Right cardiac atrium (tissue), 5 donors: ENCODE measurements around the gene ZNF80. TPM values are rescaled to one million over a fixed set of nuclear protein-coding genes. Genes with fewer than 3 reads are reported as not detected.

Experiments
- ATAC-seq, 2 donors: fragments of 200-7000 bp; cut with Tn5 transposase; one replicate each; pipeline versions ENCODE4 v1.8.0 to v1.9.1; 2020; ENCODE audit warnings: moderate library complexity in 2 of 2, mild to moderate bottlenecking in 1 of 2
- DNase-seq, 3 donors: peaks; one replicate each; pipeline ENCODE4 v3.0.0-alpha.2; 2020
- H3K27ac ChIP-seq: one replicate; pipeline ENCODE4 v1.5.1; 2013; ENCODE audit warnings: mild to moderate bottlenecking, low read length, control low read depth, moderate library complexity
- H3K27me3 ChIP-seq: one replicate; pipeline ENCODE4 v1.6.1; 2013; ENCODE audit not compliant: control insufficient read depth, insufficient read depth
- H3K4me1 ChIP-seq: one replicate; pipeline ENCODE4 v1.6.1; 2013; ENCODE audit warnings: low read length; ENCODE audit not compliant: control insufficient read depth, insufficient read depth
- H3K4me3 ChIP-seq: one replicate; pipeline ENCODE4 v1.5.1; 2013; ENCODE audit warnings: low read length, control low read depth
- H3K9me3 ChIP-seq: one replicate; pipeline ENCODE4 v1.6.1; 2013; ENCODE audit warnings: low read length; ENCODE audit not compliant: control insufficient read depth
- WGBS: extraction: QIAGEN DNeasy Blood & Tissue Kit; methylation state at CpG from one replicate; pipeline ENCODE4 v1.1.7; 2013; 5-methylcytosine and 5-hydroxymethylcytosine counted together
- intact Hi-C, 4 donors: fragments of 100-400 bp; cut with DNase I; formaldehyde crosslinking; loops; one replicate each; pipeline versions ENCODE4 v1.11.0 to v1.14.0; 2022 to 2023
- polyA plus RNA-seq: library from polyadenylated mRNA; stranded (reverse); fragments of 200-250 nt; gene quantifications from one replicate; pipeline ENCODE4 v1.2.3, GENCODE V29; 2013
- total RNA-seq, 4 donors: library from RNA; stranded (reverse); fragmentation: NEBNext Ultra II Directional; extraction: Animal tissue kit (Norgen Biotek cat#: 25700); gene quantifications; one replicate each; pipeline ENCODE4 v1.2.1, GENCODE V29; 2021
- donor health status: healthy with polysubstance abuse.
- donor health status: DM: no; HTN: yes; CAD: no.
- donor health status: DM: no; HTN: no; CAD: no.
- donor health status: DM: no; HTN: yes; CAD: no; lungs with severe emphysema.
- donor health status: DM: yes; HTN: yes; CAD: no.

Gene ZNF80
- total and polyA plus RNA-seq, 5 donors, result not detected

DNA sequence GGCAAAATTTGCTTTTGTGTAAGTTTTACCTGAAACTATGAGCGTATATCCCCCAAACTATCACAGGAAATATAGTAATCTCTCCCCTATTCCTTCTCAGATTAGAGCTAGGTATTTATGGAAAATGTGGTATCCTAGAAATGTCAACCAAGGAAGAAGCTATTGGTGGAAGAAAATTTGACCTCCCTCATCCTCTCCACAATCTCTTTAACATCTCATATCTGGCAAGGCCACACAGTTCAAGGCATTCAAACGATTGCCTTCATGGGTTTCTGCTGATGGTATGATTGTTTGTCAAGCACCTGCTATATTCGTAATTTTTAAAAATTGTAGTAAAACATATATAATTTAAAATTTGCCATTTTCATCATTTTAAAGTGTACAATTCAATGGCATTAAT lies 31.0 kb downstream of the ZNF80 start:
- no peak for ATAC-seq
- intact Hi-C loops, result no loop called here
- 69% methylated on average over 3 of the region's 3 CpGs for WGBS
- Histone ChIP-seq H3K4me3 (no peak overlapping the region), H3K27ac (no peak overlapping the region), H3K27me3 (peaks cover 2% of the 10 kb centered on the region), H3K9me3 (no peaks in the 10 kb centered on the region), H3K4me1 (no peaks in the 10 kb centered on the region)
- no peak for DNase-seq

DNA sequence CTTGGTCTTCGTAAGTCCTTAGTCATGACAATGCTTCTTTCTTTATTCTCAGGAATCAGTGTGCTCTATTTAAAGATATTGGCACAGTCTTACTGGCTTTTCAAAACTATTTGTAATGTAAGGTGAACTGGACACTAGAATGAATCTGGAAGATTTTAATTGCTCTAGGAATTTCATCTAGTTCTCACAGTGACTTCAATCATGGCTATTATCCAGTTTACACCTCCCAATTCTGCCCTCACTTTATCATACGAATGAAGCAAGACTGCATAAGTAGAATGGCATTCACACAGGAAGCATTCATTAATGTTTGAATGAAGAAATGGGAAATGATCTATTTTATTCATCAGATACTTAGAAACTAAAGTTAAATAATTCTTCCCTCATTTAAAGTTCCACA lies 31.8 kb downstream of the ZNF80 start:
- H3K4me1 ChIP-seq, result no peaks in the 10 kb centered on the region
- H3K27ac ChIP-seq, result no peak overlapping the region
- H3K4me3 ChIP-seq, result no peak overlapping the region
- ATAC-seq (no peak), DNase-seq (no peak)
- intact Hi-C loops, result no loop called here
- no peaks in the 10 kb centered on the region for H3K9me3 ChIP-seq
- WGBS, result 56% methylated on average over 2 of the region's 2 CpGs
- peaks cover 2% of the 10 kb centered on the region for H3K27me3 ChIP-seq

DNA sequence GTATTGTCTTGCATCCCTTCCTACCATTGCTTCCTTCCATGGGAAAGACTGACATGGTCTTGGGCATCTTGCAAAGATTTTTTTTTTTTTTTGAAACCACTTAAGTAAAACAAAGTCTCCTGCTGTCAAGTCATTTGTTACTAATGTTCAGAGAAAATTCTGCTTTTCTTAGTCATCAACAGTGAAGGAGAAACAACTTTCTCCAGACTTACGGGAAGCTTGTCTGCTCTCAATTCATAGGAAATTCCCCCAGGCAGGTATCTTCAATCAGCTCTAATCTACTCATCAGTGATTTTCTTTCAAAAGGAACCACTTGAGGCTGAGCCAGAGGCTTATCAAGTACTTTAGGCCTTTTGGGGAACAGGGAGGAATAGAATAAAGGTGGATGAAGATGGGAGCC lies 42.6 kb downstream of the ZNF80 start:
- ATAC-seq, result no peak
- intact Hi-C loops, result no loop called here
- no peak overlapping the region for H3K4me3 ChIP-seq

DNA sequence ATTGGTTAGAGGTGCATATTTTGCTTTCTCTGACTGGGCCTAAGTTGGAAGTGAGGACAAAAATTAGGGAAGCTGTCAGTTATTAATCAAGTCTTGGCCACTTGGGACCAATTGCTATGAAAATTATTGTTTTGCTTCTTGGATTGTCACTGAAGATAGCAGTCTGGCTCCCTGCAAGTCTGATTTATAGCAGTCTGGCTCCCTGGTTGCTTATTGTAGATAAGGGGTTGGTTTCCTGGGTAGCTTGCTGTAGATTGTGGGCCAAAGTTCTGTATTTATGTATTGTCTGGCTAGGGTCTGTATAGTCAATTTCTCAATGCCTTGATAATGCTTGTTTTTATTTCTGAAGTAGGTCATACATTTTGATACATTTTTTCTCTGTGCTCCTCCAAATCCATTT lies 45.2 kb downstream of the ZNF80 start:
- intact Hi-C loops, result no loop called here
- no peaks in the 10 kb centered on the region for H3K9me3 ChIP-seq
- no peak overlapping the region for H3K27ac ChIP-seq
- DNase-seq (no peak), ATAC-seq (no peak)
- H3K27me3 ChIP-seq, result no peaks in the 10 kb centered on the region
- no peak overlapping the region for H3K4me3 ChIP-seq
- H3K4me1 ChIP-seq, result no peaks in the 10 kb centered on the region

More for the DNA sequence above, 42.6 kb downstream of the ZNF80 start:
- Histone ChIP-seq H3K4me1 (no peaks in the 10 kb centered on the region), H3K27me3 (no peaks in the 10 kb centered on the region), H3K27ac (no peak overlapping the region), H3K9me3 (no peaks in the 10 kb centered on the region)
- DNase-seq, result no peak
- 81% methylated on average over 1 of the region's 1 CpG for whole genome bisulfite sequencing

DNA sequence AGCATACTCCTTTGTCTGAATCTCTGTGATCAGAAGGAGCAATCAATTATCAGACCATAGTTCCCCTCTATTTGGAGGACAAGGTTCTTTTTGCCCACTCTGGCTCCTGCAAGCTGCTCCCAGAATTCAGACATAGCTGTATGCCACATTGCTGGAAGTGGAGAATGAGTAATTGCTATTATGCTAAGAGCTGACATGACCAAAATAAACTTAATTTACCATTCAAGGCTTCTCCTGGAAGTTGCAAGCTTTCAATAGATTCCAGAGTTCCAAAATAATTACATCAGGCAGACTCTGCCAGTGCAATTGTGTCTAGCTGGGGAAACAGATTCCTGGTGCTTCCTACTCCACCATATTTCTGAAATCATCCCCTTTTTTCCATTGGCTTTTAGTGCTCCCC lies 50.9 kb downstream of the ZNF80 start:
- H3K27ac ChIP-seq, result no peak overlapping the region
- H3K4me1 ChIP-seq, result no peaks in the 10 kb centered on the region
- no peak overlapping the region for H3K4me3 ChIP-seq
- H3K9me3 ChIP-seq, result no peaks in the 10 kb centered on the region
- no peak for ATAC-seq
- H3K27me3 ChIP-seq, result no peaks in the 10 kb centered on the region
- no peak for DNase-seq
- intact Hi-C loops, result no loop called here

Other genes with a start within 250 kb of the ZNF80 start
- 1 to 10 TPM; 1.8 to 3.1 (median 2.3) TPM for gene CCDC191, start 181.1 kb downstream of the ZNF80 start, total RNA-seq
- 1.4 TPM for gene CCDC191, start 181.1 kb downstream of the ZNF80 start, polyA plus RNA-seq
- gene QTRT2, start 180.8 kb downstream of the ZNF80 start, total RNA-seq, result 1 to 10 TPM; 7.0 to 9.4 (median 7.4) TPM
- gene QTRT2, start 180.8 kb downstream of the ZNF80 start, polyA plus RNA-seq, result 3.4 TPM
- gene DRD3, start 58.5 kb downstream of the ZNF80 start, total RNA-seq, result not detected
- gene DRD3, start 58.5 kb downstream of the ZNF80 start, polyA plus RNA-seq, result not detected
- gene TIGIT, start 56.5 kb upstream of the ZNF80 start, total RNA-seq, result under 1 TPM in 3 of 4 donors, not detected in 1; 0.11 to 0.53 (median 0.23) TPM
- gene TIGIT, start 56.5 kb upstream of the ZNF80 start, polyA plus RNA-seq, result 0.07 TPM